Measurements from ENCODE around the gene EPC1.

- TF ChIP-seq CTCF (IDR thresholded peaks at IDR 0.05) (no peak), POLR2A (IDR thresholded peaks at IDR 0.05) (no peak)
Observed at GRCh38 chr10:32388258-32389027, 41.5 kb upstream of the EPC1 start.

Measured in tibial nerve (tissue), 3 donors.